ENCODE measurements around the gene TK2. TPM values are rescaled to one million over a fixed set of nuclear protein-coding genes. Genes with fewer than 3 reads are reported as not detected.
"Not testable (repeated sequence)": the region's sequence is repeated elsewhere in the genome, so short reads cannot be mapped to it uniquely, and the experiment has no call there.

Gene TK2
- polyA plus RNA-seq, result 21.2 TPM
- long read RNA-seq, donor 1, full-length matches to known transcripts, result 2 of 2 reads
- long read RNA-seq, donor 1, partial matches to known transcripts, result 0 of 2 reads
- long read RNA-seq, donor 1, other reads (novel, unspliced or antisense), result 0 of 2 reads
- long read RNA-seq, donor 2, full-length matches to known transcripts, result 4 of 4 reads
- long read RNA-seq, donor 2, partial matches to known transcripts, result 0 of 4 reads
- long read RNA-seq, donor 2, other reads (novel, unspliced or antisense), result 0 of 4 reads
- long read RNA-seq, donor 3, result 0 reads
- long read RNA-seq, donor 4, result 0 reads
- long read RNA-seq, donor 5, full-length matches to known transcripts, result 2 of 2 reads
- long read RNA-seq, donor 5, partial matches to known transcripts, result 0 of 2 reads
- long read RNA-seq, donor 5, other reads (novel, unspliced or antisense), result 0 of 2 reads
- long read RNA-seq, donor 6, full-length matches to known transcripts, result 3 of 3 reads
- long read RNA-seq, donor 6, partial matches to known transcripts, result 0 of 3 reads
- long read RNA-seq, donor 6, other reads (novel, unspliced or antisense), result 0 of 3 reads
- long read RNA-seq, donor 7, full-length matches to known transcripts, result 1 of 47 reads
- long read RNA-seq, donor 7, partial matches to known transcripts, result 18 of 47 reads
- long read RNA-seq, donor 7, other reads (novel, unspliced or antisense), result 28 of 47 reads
- long read RNA-seq, donor 8, full-length matches to known transcripts, result 4 of 4 reads
- long read RNA-seq, donor 8, partial matches to known transcripts, result 0 of 4 reads
- long read RNA-seq, donor 8, other reads (novel, unspliced or antisense), result 0 of 4 reads
- long read RNA-seq, donor 9, full-length matches to known transcripts, result 7 of 107 reads
- long read RNA-seq, donor 9, partial matches to known transcripts, result 46 of 107 reads
- long read RNA-seq, donor 9, other reads (novel, unspliced or antisense), result 54 of 107 reads
- long read RNA-seq, donor 10, partial matches to known transcripts, result 0 of 3 reads
- long read RNA-seq, donor 10, other reads (novel, unspliced or antisense), result 0 of 3 reads
- long read RNA-seq, donor 11, full-length matches to known transcripts, result 3 of 3 reads
- long read RNA-seq, donor 11, partial matches to known transcripts, result 0 of 3 reads
- long read RNA-seq, donor 11, other reads (novel, unspliced or antisense), result 0 of 3 reads

GRCh38 chr16:66549284-66550131 is at the start of gene TK2:
Gene TK2 (minus strand): TSS chr16:66550122. CDS start chr16:66550061, 61 bp downstream.
- Histone ChIP-seq H3K27ac (ENCODE audit: low read length) (peak within 1 kb of the TSS; percentile 85), H3K4me1 (ENCODE audit: control insufficient read depth, insufficient read depth, low read length) (peaks cover 29% of the 10 kb centered on the region), H3K27me3 (ENCODE audit: control insufficient read depth, insufficient read depth, low read length) (no peaks in the 10 kb centered on the region), H3K9me3 (ENCODE audit: control insufficient read depth, low read depth, low read length) (peaks cover 4% of the 10 kb centered on the region), H3K4me3 (ENCODE audit: low read length) (peak within 1 kb of the TSS; percentile 82), H3K36me3 (ENCODE audit: control insufficient read depth, insufficient read depth, low read length) (peaks cover 7% of the 10 kb centered on the region)
- peak; percentile 58 to 85 for DNase-seq
- no CpG with 5 or more reads among the region's 80 CpGs for WGBS (ENCODE audit: insufficient coverage, low lambda C conversion rate)

- no peak overlapping the region for H3K4me3 ChIP-seq (ENCODE audit: low read length)
- peaks cover 4% of the 10 kb centered on the region for H3K9me3 ChIP-seq (ENCODE audit: control insufficient read depth, low read depth, low read length)
- no peaks in the 10 kb centered on the region for H3K4me1 ChIP-seq (ENCODE audit: control insufficient read depth, insufficient read depth, low read length)
- H3K36me3 ChIP-seq (ENCODE audit: control insufficient read depth, insufficient read depth, low read length), result no peaks in the 10 kb centered on the region
- no peaks in the 10 kb centered on the region for H3K27me3 ChIP-seq (ENCODE audit: control insufficient read depth, insufficient read depth, low read length)
- WGBS (ENCODE audit: insufficient coverage, low lambda C conversion rate), result 100% methylated on average over 2 of the region's 3 CpGs
- DNase-seq, result no peak
- H3K27ac ChIP-seq (ENCODE audit: low read length), result no peak overlapping the region
Measured at GRCh38 chr16:66598111-66598510, 48.2 kb upstream of the TK2 start.

GRCh38 chr16:66596986-66597848 is 47.3 kb upstream of the TK2 start:
- 90% methylated on average over 2 of the region's 5 CpGs for WGBS (ENCODE audit: insufficient coverage, low lambda C conversion rate)

GRCh38 chr16:66596559-66596958 is 46.6 kb upstream of the TK2 start:
- H3K27me3 ChIP-seq (ENCODE audit: control insufficient read depth, insufficient read depth, low read length); H3K4me1 ChIP-seq (ENCODE audit: control insufficient read depth, insufficient read depth, low read length); H3K9me3 ChIP-seq (ENCODE audit: control insufficient read depth, low read depth, low read length); H3K4me3 ChIP-seq (ENCODE audit: low read length); DNase-seq; H3K27ac ChIP-seq (ENCODE audit: low read length); H3K36me3 ChIP-seq (ENCODE audit: control insufficient read depth, insufficient read depth, low read length): not testable (repeated sequence)
- WGBS (ENCODE audit: insufficient coverage, low lambda C conversion rate), result no CpG with 5 or more reads among the region's 4 CpGs

More at GRCh38 chr16:66596986-66597848, 47.3 kb upstream of the TK2 start:
- H3K4me3 ChIP-seq (ENCODE audit: low read length), result no peak overlapping the region
- H3K9me3 ChIP-seq (ENCODE audit: control insufficient read depth, low read depth, low read length), result peaks cover 4% of the 10 kb centered on the region
- H3K36me3 ChIP-seq (ENCODE audit: control insufficient read depth, insufficient read depth, low read length), result no peaks in the 10 kb centered on the region
- H3K27ac ChIP-seq (ENCODE audit: low read length), result no peak overlapping the region
- no peaks in the 10 kb centered on the region for H3K4me1 ChIP-seq (ENCODE audit: control insufficient read depth, insufficient read depth, low read length)
- DNase-seq, result no peak
- H3K27me3 ChIP-seq (ENCODE audit: control insufficient read depth, insufficient read depth, low read length), result no peaks in the 10 kb centered on the region

GRCh38 chr16:66594739-66595138 is 44.8 kb upstream of the TK2 start:
- Histone ChIP-seq H3K9me3 (ENCODE audit: control insufficient read depth, low read depth, low read length) (no peaks in the 10 kb centered on the region), H3K27me3 (ENCODE audit: control insufficient read depth, insufficient read depth, low read length) (no peaks in the 10 kb centered on the region), H3K27ac (ENCODE audit: low read length) (no peak overlapping the region), H3K4me3 (ENCODE audit: low read length) (no peak overlapping the region), H3K4me1 (ENCODE audit: control insufficient read depth, insufficient read depth, low read length) (no peaks in the 10 kb centered on the region), H3K36me3 (ENCODE audit: control insufficient read depth, insufficient read depth, low read length) (no peaks in the 10 kb centered on the region)
- no peak for DNase-seq
- WGBS (ENCODE audit: insufficient coverage, low lambda C conversion rate), result no CpG with 5 or more reads among the region's 7 CpGs

- no peak for DNase-seq
Measured at GRCh38 chr16:66592814-66593213, 42.9 kb upstream of the TK2 start.

GRCh38 chr16:66592241-66592640 is 42.3 kb upstream of the TK2 start:
- H3K4me1 ChIP-seq (ENCODE audit: control insufficient read depth, insufficient read depth, low read length), result no peaks in the 10 kb centered on the region
- WGBS (ENCODE audit: insufficient coverage, low lambda C conversion rate), result 80% methylated on average over 1 of the region's 3 CpGs

More at GRCh38 chr16:66592814-66593213, 42.9 kb upstream of the TK2 start:
- no peak overlapping the region for H3K4me3 ChIP-seq (ENCODE audit: low read length)
- H3K36me3 ChIP-seq (ENCODE audit: control insufficient read depth, insufficient read depth, low read length), result no peaks in the 10 kb centered on the region
- no peak overlapping the region for H3K27ac ChIP-seq (ENCODE audit: low read length)
- H3K4me1 ChIP-seq (ENCODE audit: control insufficient read depth, insufficient read depth, low read length), result no peaks in the 10 kb centered on the region
- no CpG with 5 or more reads among the region's 3 CpGs for WGBS (ENCODE audit: insufficient coverage, low lambda C conversion rate)
- no peaks in the 10 kb centered on the region for H3K27me3 ChIP-seq (ENCODE audit: control insufficient read depth, insufficient read depth, low read length)
- no peaks in the 10 kb centered on the region for H3K9me3 ChIP-seq (ENCODE audit: control insufficient read depth, low read depth, low read length)

GRCh38 chr16:66591018-66591417 is 41.1 kb upstream of the TK2 start:
- Histone ChIP-seq H3K4me3 (ENCODE audit: low read length) (no peak overlapping the region), H3K36me3 (ENCODE audit: control insufficient read depth, insufficient read depth, low read length) (no peaks in the 10 kb centered on the region), H3K27ac (ENCODE audit: low read length) (no peak overlapping the region), H3K27me3 (ENCODE audit: control insufficient read depth, insufficient read depth, low read length) (no peaks in the 10 kb centered on the region), H3K4me1 (ENCODE audit: control insufficient read depth, insufficient read depth, low read length) (no peaks in the 10 kb centered on the region), H3K9me3 (ENCODE audit: control insufficient read depth, low read depth, low read length) (no peaks in the 10 kb centered on the region)
- no peak for DNase-seq
- WGBS (ENCODE audit: insufficient coverage, low lambda C conversion rate), result no CpG with 5 or more reads among the region's 4 CpGs

More at GRCh38 chr16:66592241-66592640, 42.3 kb upstream of the TK2 start:
- no peaks in the 10 kb centered on the region for H3K9me3 ChIP-seq (ENCODE audit: control insufficient read depth, low read depth, low read length)
- no peaks in the 10 kb centered on the region for H3K27me3 ChIP-seq (ENCODE audit: control insufficient read depth, insufficient read depth, low read length)
- H3K36me3 ChIP-seq (ENCODE audit: control insufficient read depth, insufficient read depth, low read length), result no peaks in the 10 kb centered on the region
- DNase-seq, result no peak
- H3K4me3 ChIP-seq (ENCODE audit: low read length), result no peak overlapping the region
- H3K27ac ChIP-seq (ENCODE audit: low read length), result no peak overlapping the region

- DNase-seq, result no peak
- H3K4me1 ChIP-seq (ENCODE audit: control insufficient read depth, insufficient read depth, low read length), result no peaks in the 10 kb centered on the region
- no peaks in the 10 kb centered on the region for H3K9me3 ChIP-seq (ENCODE audit: control insufficient read depth, low read depth, low read length)
- no peaks in the 10 kb centered on the region for H3K27me3 ChIP-seq (ENCODE audit: control insufficient read depth, insufficient read depth, low read length)
- no peaks in the 10 kb centered on the region for H3K36me3 ChIP-seq (ENCODE audit: control insufficient read depth, insufficient read depth, low read length)
- 89% methylated on average over 4 of the region's 8 CpGs for WGBS (ENCODE audit: insufficient coverage, low lambda C conversion rate)
- no peak overlapping the region for H3K27ac ChIP-seq (ENCODE audit: low read length)
- H3K4me3 ChIP-seq (ENCODE audit: low read length), result no peak overlapping the region
Measured at GRCh38 chr16:66590322-66590721, 40.4 kb upstream of the TK2 start.
